HG03060 (cell line): ENCODE results near the gene CCNQ.

ENCODE experiments used
- ATAC-seq: cut with Tn5 transposase; IDR thresholded peaks from one replicate; pipeline ENCODE4 v1.9.1; 2021; ENCODE audit warnings: low read depth, moderate number of reproducible peaks; ENCODE audit not compliant: unreplicated experiment

CCNQ gene

GRCh38 chrX:153637121-153638040 is 38.4 kb upstream of the CCNQ start:
- no peak for ATAC-seq

GRCh38 chrX:153636716-153637115 is 37.8 kb upstream of the CCNQ start:
- no peak for ATAC-seq

DNA sequence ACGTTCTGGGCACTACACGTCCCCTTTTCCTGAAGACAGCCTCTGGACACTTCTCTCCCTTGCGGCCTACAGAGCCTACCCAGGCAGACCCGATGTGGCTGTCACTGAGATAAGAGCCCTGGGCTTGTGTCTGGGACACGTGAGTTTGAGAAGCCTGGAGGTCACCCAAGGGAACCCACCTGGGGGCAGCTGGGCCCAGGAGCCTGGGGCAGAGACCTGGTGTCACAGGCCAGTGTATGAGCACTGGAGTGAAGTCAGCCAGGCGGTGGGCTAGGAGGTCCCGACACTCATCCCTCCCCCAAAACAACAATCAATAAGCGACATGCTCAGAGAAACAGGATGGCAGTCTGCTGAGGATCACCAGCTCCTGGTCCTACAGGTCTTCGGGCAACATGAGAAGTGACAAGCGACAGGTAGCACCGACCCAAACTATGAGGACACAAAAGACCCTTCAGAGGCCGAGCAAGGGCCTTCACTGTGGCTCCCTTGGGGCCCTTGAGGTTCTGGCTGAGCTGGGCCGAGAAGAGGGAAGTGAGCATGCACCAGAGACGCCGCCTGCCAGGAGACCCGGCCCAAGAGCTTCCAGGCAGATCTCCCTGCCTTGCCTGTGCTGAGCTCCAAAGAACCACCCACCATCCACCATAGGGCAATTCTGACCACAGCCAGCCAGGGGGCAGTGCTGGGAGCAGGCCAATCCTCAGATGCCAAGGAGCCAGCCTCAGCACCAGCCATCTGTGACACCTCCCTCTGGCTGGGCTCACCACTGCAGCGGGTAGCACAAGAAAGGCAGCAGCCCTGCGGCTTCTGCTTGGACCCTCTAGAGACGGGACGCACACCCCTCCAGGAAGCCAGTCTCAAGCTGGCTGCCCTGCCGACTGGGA is 37.1 kb upstream of the CCNQ start:
- no peak for ATAC-seq

GRCh38 chrX:153635388-153635787 is 36.4 kb upstream of the CCNQ start:
- no peak for ATAC-seq

- no peak for ATAC-seq
These were observed 35.9 kb upstream of the CCNQ start for GRCh38 chrX:153634832-153635231.

DNA sequence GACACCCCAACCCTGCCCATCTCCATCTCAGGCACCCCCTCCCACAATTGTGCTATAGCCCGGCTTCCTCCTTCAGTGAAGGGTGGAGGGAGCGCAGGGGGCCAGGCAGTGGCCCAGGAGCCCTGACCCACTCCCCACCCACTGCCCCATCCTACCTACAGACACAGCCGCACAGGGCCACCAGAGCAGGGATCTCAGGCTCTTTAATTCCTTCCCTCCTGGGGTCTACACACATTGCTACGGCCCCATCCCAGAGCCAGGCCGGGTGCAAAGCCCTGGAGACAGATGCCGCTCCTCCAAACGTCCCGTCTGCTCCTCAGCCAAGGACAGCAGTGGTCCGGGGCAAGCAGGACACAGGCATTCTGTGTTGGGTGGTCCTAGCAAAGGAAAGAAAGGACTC is 35.3 kb upstream of the CCNQ start:
- ATAC-seq = no peak

- ATAC-seq = no peak
These were observed 34.8 kb upstream of the CCNQ start for GRCh38 chrX:153633607-153634180.

DNA sequence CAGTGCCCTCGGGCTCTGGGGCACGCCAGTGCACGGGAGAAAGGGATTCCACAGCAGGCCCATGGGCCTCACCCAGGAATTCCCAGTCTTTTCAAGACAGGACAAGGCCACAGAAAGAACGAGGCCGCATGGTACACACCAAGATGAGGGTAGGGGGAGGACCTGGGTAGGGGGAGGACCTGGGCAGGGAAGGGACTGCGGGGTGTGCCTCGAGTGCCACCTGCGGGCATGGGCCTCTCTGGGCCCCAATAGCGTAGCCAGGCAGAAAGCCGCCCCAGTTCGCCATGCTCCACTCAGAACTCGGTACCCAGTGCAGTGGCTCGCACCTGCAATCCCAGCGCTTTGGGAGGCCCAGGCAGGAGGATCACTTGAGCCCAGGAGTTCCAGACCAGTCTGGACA is 34.1 kb upstream of the CCNQ start:
- no peak for ATAC-seq

GRCh38 chrX:153632595-153632946 is 33.6 kb upstream of the CCNQ start:
- no peak for ATAC-seq

DNA sequence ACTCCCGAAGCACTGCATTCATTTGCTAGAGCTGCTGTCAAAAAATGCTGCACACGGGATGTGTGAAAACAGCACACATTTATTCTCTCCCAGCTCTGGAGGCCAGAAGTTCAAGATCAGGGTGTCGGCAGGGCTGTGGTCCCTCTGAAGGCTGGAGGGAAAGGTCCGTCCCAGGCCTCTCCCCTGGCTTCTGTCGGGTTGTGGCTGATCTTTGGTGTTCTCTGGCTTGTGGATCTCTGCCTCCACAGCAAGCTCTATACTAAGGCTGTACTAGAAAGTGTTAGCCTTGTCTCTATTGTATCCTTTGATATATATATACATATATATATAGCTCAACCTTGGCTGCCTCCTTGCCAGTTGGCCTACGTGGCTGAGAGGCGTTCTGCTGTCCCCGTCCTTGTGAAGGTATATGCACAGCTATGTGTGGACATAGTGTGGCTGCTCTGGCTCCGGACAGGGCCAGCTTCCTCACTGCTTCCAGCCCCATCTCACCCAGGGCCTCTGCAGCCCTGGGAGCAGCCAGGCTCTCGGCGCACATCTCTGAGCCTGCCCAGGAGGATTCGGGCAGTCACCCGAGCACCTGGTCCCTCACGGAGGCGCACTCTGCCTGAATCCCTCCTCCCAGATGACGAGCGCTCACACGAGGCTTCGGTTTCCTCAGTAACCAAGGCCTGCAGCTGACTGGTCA is 33.1 kb upstream of the CCNQ start:
- no peak for ATAC-seq

DNA sequence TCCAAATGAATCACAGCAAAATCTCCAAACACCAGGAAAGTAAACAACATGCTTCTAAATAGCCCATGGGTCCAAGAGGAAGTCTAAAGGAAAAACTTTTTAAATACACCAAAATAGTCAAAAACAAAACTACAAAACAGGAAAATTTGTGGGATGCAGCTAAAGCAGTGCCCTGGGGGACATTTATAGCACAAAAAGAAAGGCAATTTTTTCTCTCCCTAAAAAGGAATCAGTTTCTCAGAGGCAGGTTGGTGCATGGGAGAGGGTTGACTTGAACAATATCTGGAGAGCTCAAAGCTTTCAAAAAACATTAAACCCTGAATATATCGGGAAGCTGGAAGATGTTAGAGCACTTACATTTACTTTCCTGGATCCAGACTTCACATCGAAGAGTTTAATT is 32.4 kb upstream of the CCNQ start:
- no peak for ATAC-seq

DNA sequence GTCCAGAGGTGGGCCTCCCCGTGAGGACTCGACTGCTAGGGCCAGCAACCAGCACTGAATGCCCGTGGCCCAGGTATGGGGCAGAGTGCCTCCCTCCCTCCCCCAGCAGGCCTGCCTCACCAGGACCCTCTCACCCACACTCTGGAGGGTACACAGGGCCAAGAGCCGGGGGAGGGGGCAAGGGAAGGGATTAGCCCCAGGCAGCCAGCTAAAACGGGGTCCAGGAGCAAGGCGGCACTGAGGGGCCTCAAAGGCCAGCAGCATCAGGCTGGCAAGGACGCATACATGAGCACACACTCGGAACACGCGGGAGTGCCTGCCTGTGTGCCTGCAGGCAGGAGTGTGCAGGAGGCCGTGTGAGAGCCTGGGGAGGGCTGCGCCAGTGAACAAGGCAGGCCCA is 29.7 kb upstream of the CCNQ start:
- no peak for ATAC-seq

DNA sequence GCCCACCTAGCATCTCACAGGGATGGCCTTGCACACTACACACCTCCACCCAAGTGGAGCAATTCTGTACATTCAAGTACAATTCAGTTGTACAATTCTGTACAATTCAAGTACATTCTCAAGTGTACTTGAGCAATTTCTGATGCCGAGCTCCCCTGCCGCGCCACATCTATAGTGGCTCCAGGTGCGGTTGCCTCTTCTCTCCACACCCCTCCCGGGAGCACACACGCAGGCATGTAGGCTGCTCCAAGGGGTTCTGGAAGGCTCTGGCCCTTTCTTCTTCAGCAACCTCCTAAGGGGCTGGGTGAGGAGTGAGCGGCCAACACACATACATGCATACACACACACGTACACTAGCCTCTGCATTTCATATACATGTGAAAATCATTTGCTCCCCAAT is 29.2 kb upstream of the CCNQ start:
- ATAC-seq = no peak

DNA sequence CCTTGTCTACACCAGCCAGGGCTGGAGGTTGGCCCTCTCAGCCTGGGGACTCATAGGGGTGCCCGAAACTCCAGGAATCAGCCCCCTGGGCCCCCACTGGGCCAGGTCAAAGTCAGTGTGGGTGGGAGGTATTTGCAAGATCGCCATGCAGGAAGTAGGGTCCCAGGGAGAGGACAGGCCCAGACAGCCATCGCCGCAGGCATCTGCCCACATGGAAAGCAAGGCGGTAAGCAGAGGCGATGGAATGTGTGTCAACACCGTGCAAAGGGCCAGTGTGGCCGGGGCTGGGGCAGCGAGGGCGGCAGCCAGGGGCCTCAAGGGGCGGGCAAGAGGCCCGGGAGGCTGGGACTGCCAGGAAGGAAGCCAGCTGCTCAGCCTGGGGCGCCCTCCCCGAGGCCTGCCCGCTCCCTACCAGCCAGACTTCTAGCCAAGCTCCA is 28.8 kb upstream of the CCNQ start:
- no peak for ATAC-seq

GRCh38 chrX:153626863-153627674 is 28.1 kb upstream of the CCNQ start:
- ATAC-seq = no peak

DNA sequence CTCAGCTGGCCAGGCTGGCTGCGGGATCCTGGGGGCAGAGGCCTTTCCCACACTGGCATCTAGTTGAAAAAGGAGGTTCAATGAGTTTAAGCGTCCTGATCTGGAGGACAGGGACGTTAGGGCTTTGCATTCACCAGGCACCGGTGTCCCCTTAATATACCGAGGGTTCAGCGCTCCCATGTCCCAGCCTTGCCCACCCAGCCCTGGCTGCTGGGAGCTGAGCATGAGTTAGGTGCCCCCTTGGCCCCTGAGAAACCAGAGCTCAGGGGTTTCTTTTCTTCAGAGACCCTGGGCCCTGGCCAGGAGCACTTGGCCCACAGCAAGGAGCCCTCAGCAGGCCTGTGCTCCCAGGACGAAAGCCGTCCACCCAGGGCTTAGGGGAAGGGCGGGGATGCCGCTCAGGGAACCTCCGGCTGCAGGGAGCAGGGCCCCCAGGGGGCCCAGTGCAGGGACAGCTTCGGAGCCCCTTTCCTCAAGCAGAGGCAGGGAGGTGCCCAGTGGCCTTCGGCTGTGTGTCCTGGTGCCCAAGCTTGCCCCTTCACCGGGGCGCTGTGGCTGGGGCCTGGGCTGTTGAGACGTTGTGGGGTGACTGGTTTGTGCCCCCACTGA is 27.2 kb upstream of the CCNQ start:
- no peak for ATAC-seq

GRCh38 chrX:153625271-153626024 is 26.5 kb upstream of the CCNQ start:
- ATAC-seq = no peak

- no peak for ATAC-seq
These were observed 25.5 kb upstream of the CCNQ start for GRCh38 chrX:153624196-153625091.
